Measurements from ENCODE around the gene GSG1L. TPM values are rescaled to one million over a fixed set of nuclear protein-coding genes. Genes with fewer than 3 reads are reported as not detected.

Gene GSG1L
- polyA plus RNA-seq, 1 donor (not counting 4 experiments of a cell fraction or from before 2014, with no cell fraction given): not detected

- H3K9me1 ChIP-seq (ENCODE audit: control insufficient read depth, extremely low read depth, insufficient read depth, low read length): no peaks in the 10 kb centered on the region
- H3K9ac ChIP-seq (ENCODE audit: control insufficient read depth, extremely low read depth, insufficient read depth, low read length): no peak overlapping the region
- dilution Hi-C loops (cut with MboI; ENCODE audit: extremely low pct_ligation_motif_present, low sequenced_read_pairs): no loop called here
- DNase-seq (ENCODE audit: low read depth, low spot score): no peak
- peak overlapping the region; percentile 25 for H3K4me2 ChIP-seq (ENCODE audit: control insufficient read depth, extremely low read depth, insufficient read depth, low read depth, low read length)
- no peak overlapping the region for H3K27ac ChIP-seq (ENCODE audit: control insufficient read depth, insufficient read depth, low read length)
- no peaks in the 10 kb centered on the region for H3K36me3 ChIP-seq (ENCODE audit: control insufficient read depth in 2 of 2, extremely low read depth in 1 of 2, insufficient read depth in 2 of 2, low read length in 2 of 2)
- H3K27me3 ChIP-seq (ENCODE audit: control insufficient read depth, extremely low read depth, insufficient read depth, low read length): peaks cover 5% of the 10 kb centered on the region
- no peak overlapping the region for H2AFZ ChIP-seq (ENCODE audit: control insufficient read depth, low read length)
- TF ChIP-seq CTCF (optimal IDR thresholded peaks at IDR 0.05 in 1 of 3, IDR thresholded peaks at IDR 0.05 in 1 of 3, conservative IDR thresholded peaks at IDR 0.05 in 1 of 3; ENCODE audit: extremely low read depth in 1 of 3, insufficient read depth in 2 of 3, low read length in 3 of 3): no peak
- TF ChIP-seq EZH2 (IDR thresholded peaks at IDR 0.05; ENCODE audit: low read length): no peak
- H4K20me1 ChIP-seq (ENCODE audit: control insufficient read depth, extremely low read depth, insufficient read depth, low read length): no peaks in the 10 kb centered on the region
- no peak for FAIRE-seq
- no peaks in the 10 kb centered on the region for H3K79me2 ChIP-seq (ENCODE audit: control insufficient read depth, insufficient read depth, low read length)
- H3K4me3 ChIP-seq (ENCODE audit: control insufficient read depth in 2 of 3, extremely low read depth in 1 of 3, insufficient read depth in 2 of 3, low read depth in 1 of 3, low read length in 3 of 3): no peak overlapping the region
- no peaks in the 10 kb centered on the region for H3K9me3 ChIP-seq (ENCODE audit: control insufficient read depth, low read depth, low read length)
- peaks cover 5% of the 10 kb centered on the region for H3K4me1 ChIP-seq (ENCODE audit: control insufficient read depth, extremely low read depth, insufficient read depth, low read length)
Measured at GRCh38 chr16:27847030-27847550, 216.4 kb downstream of the GSG1L start.

- Histone ChIP-seq H4K20me1 (ENCODE audit: control insufficient read depth, extremely low read depth, insufficient read depth, low read length) (no peaks in the 10 kb centered on the region), H3K4me1 (ENCODE audit: control insufficient read depth, extremely low read depth, insufficient read depth, low read length) (peaks cover 5% of the 10 kb centered on the region), H3K9ac (ENCODE audit: control insufficient read depth, extremely low read depth, insufficient read depth, low read length) (no peak overlapping the region), H2AFZ (ENCODE audit: control insufficient read depth, low read length) (no peak overlapping the region), H3K9me3 (ENCODE audit: control insufficient read depth, low read depth, low read length) (no peaks in the 10 kb centered on the region), H3K9me1 (ENCODE audit: control insufficient read depth, extremely low read depth, insufficient read depth, low read length) (no peaks in the 10 kb centered on the region), H3K4me3 (ENCODE audit: control insufficient read depth in 2 of 3, extremely low read depth in 1 of 3, insufficient read depth in 2 of 3, low read depth in 1 of 3, low read length in 3 of 3) (no peak overlapping the region), H3K27ac (ENCODE audit: control insufficient read depth, insufficient read depth, low read length) (no peak overlapping the region), H3K36me3 (ENCODE audit: control insufficient read depth in 2 of 2, extremely low read depth in 1 of 2, insufficient read depth in 2 of 2, low read length in 2 of 2) (no peaks in the 10 kb centered on the region), H3K27me3 (ENCODE audit: control insufficient read depth, extremely low read depth, insufficient read depth, low read length) (peaks cover 2% of the 10 kb centered on the region), H3K4me2 (ENCODE audit: control insufficient read depth, extremely low read depth, insufficient read depth, low read depth, low read length) (no peak overlapping the region), H3K79me2 (ENCODE audit: control insufficient read depth, insufficient read depth, low read length) (no peaks in the 10 kb centered on the region)
- FAIRE-seq (no peak), DNase-seq (ENCODE audit: low read depth, low spot score) (no peak)
- no peak for TF ChIP-seq CTCF (optimal IDR thresholded peaks at IDR 0.05 in 1 of 3, IDR thresholded peaks at IDR 0.05 in 1 of 3, conservative IDR thresholded peaks at IDR 0.05 in 1 of 3; ENCODE audit: extremely low read depth in 1 of 3, insufficient read depth in 2 of 3, low read length in 3 of 3)
- TF ChIP-seq EZH2 (IDR thresholded peaks at IDR 0.05; ENCODE audit: low read length): no peak
- dilution Hi-C loops (cut with MboI; ENCODE audit: extremely low pct_ligation_motif_present, low sequenced_read_pairs): no loop called here
Measured at GRCh38 chr16:27844826-27845225, 218.7 kb downstream of the GSG1L start.

Measured in keratinocyte (primary cell).